ENCODE data around the gene MORN1. TPM values are rescaled to one million over a fixed set of nuclear protein-coding genes. Genes with fewer than 3 reads are reported as not detected.

The MORN1 gene
- total RNA-seq, 1 donor from 2014 or later, result 11.8 TPM

DNA sequence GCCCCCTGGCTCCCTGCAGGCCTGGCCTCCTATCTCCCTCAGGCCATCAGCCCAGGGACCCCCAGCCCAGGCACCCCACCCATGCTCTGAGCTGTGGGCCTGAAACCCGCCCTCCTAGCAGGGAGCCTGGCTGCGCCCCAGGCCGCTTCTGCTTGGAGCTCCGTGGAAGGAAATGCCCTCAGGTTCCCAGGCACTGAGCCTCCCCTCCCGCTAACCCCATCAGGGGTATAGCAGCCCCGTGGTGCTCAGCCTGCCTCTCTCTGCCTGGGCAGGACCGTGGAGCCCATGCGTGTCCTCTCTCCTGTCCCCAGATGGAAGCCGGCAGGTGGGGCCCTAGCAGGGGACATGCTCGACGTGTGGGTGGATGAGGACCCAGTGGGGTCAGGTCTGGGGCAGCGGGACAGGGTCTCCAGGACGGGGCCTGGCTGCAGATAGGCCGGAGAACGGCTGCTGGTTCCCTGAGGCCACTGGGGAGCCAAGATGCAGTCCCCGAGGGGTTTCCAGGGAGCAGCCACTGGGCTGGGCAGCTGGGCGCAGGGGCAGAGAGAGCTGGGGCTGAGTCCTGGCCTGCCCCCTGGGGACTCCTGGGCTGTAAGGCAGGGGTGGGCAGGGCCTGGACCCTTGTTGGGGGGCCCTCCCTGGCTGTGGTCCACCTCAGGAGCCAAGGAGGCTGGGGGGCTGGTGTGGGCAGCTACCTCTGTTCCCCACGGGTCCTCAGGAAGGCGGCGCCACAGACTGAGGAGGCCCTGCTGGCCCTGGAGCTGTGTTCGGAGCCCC, 75.5 kb downstream of the MORN1 start:
- intact Hi-C loops (cut with DNase I), result no loop called here
- no peak for TF ChIP-seq POLR2A (IDR thresholded peaks at IDR 0.05)
- TF ChIP-seq CTCF (IDR thresholded peaks at IDR 0.05), result no peak
- no peak for TF ChIP-seq POLR2AphosphoS5 (IDR thresholded peaks at IDR 0.05; ENCODE audit: insufficient read depth in 1 of 2, low read depth in 1 of 2)
- no peak for DNase-seq (ENCODE audit: extremely low spot score in 2 of 2)
- no peaks in the 10 kb centered on the region for H3K9me3 ChIP-seq
- H3K4me3 ChIP-seq, result peak overlapping the region; percentile 60 to 61
- H3K36me3 ChIP-seq, result no peaks in the 10 kb centered on the region
- no peaks in the 10 kb centered on the region for H3K27me3 ChIP-seq
- peaks cover 72% of the 10 kb centered on the region for H3K4me1 ChIP-seq
- H3K27ac ChIP-seq, result peak overlapping the region; percentile 96

DNA sequence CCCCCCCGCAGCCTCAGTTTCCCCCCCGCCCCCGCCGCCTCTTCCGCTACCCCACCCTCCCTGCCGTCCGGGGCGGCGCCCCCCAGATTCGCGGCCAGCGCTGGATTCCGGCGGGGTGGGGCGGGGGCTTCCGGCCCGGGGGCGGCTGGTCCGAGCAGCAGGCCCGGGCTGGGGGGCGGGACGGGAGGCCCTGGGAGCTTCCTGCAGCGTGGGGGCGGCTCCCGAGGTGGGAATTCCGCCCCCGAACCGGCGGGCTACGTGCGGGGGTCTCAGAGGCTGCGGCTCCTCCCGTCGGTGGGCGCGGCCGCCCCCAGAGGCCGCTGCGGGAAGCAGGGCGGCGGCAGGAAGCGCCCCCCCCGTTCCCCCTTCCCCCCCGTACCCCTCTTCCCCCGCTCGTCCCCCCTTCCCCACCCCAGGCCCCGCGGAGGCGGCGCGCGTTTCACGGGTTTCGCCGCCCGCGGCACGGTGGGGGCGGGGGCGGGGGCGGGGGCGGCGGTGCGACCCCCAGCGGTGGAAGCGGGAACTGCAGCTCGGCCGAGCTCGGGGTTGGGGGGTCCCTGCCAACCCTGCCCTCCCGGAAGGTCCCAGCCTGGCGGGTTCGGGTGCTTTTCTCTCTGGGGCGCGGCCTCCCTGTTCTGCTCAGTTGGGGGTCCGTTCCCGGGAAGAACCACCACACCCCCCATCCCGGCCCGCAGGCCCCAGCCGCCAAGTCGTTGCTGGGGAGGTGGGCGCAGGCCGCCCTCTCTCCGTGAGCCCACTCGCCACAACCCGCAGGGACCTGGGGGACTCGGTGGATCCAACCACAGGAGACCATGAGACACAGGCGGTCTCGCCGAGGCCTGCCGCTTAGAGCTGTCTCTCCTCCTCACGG, 76.3 kb downstream of the MORN1 start:
- Histone ChIP-seq H3K36me3 (no peaks in the 10 kb centered on the region), H3K27ac (peak overlapping the region; percentile 96), H3K4me3 (peak overlapping the region; percentile 60 to 61), H3K9me3 (no peaks in the 10 kb centered on the region), H3K4me1 (peaks cover 72% of the 10 kb centered on the region), H3K27me3 (no peaks in the 10 kb centered on the region)
- intact Hi-C loops (cut with DNase I), result no loop called here
- TF ChIP-seq POLR2AphosphoS5 (IDR thresholded peaks at IDR 0.05; ENCODE audit: insufficient read depth in 1 of 2, low read depth in 1 of 2), result peak in 1 of 2 donors; percentile 12
- no peak for TF ChIP-seq POLR2A (IDR thresholded peaks at IDR 0.05)
- TF ChIP-seq CTCF (IDR thresholded peaks at IDR 0.05), result peak; percentile 61 to 99 (median 78)
- DNase-seq (ENCODE audit: extremely low spot score in 2 of 2), result no peak

- H3K36me3 ChIP-seq, result no peaks in the 10 kb centered on the region
- H3K4me1 ChIP-seq, result peaks cover 65% of the 10 kb centered on the region
- TF ChIP-seq POLR2AphosphoS5 (IDR thresholded peaks at IDR 0.05; ENCODE audit: insufficient read depth in 1 of 2, low read depth in 1 of 2), result peak in 1 of 2 donors; percentile 41
- TF ChIP-seq CTCF (IDR thresholded peaks at IDR 0.05), result no peak
- no peak for TF ChIP-seq POLR2A (IDR thresholded peaks at IDR 0.05)
- intact Hi-C loops (cut with DNase I), result no loop called here
- H3K9me3 ChIP-seq, result no peaks in the 10 kb centered on the region
- H3K27ac ChIP-seq, result peak overlapping the region; percentile 96
- no peak for DNase-seq (ENCODE audit: extremely low spot score in 2 of 2)
- H3K27me3 ChIP-seq, result no peaks in the 10 kb centered on the region
- H3K4me3 ChIP-seq, result peak overlapping the region; percentile 60 to 61
Measured at GRCh38 chr1:2314273-2314802, 77.0 kb downstream of the MORN1 start.

DNA sequence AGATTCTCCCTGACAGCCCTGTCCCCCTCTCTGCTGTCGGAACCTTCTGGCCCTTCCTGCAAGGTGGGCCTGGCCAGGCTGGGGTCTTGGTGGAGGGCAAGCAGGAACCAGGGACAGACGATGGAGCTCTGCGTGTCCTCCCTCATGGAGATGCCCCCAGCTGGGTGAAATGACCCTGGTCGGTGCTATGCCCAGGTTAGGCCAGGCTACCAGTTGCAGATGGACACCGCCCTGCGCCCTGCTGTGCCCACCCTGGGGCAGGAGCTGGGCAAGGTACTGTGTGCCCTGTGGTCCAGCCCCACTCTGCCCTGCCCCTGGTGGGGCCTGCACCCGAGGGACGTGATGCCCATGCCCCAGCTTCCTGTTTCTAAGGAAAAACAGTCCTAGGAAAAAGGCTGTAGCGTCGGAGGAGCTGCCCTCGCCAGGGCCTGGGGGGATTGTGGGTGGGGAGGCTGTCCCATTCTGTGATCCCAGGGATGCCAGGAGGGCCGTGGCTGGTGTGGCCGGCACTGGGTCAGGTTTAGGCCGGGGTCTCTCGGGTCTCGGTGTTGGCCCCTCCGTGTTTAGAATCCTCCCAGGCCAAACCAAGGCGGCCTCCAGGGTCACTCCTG, 77.6 kb downstream of the MORN1 start:
- no peak for TF ChIP-seq POLR2AphosphoS5 (IDR thresholded peaks at IDR 0.05; ENCODE audit: insufficient read depth in 1 of 2, low read depth in 1 of 2)
- no peak for TF ChIP-seq CTCF (IDR thresholded peaks at IDR 0.05)
- TF ChIP-seq POLR2A (IDR thresholded peaks at IDR 0.05), result no peak
- peak overlapping the region; percentile 60 to 61 for H3K4me3 ChIP-seq
- no peaks in the 10 kb centered on the region for H3K9me3 ChIP-seq
- peaks cover 64% of the 10 kb centered on the region for H3K4me1 ChIP-seq
- peak overlapping the region; percentile 96 for H3K27ac ChIP-seq
- DNase-seq (ENCODE audit: extremely low spot score in 2 of 2), result no peak
- intact Hi-C loops (cut with DNase I), result no loop called here
- H3K27me3 ChIP-seq, result no peaks in the 10 kb centered on the region
- peaks cover 0 to 6% of the 10 kb centered on the region in 2 donors for H3K36me3 ChIP-seq
